H9 (cell line): ENCODE results near the gene TCF4. TPM values are rescaled to one million over a fixed set of nuclear protein-coding genes. Genes with fewer than 3 reads are reported as not detected.

Experiments used
- DNase-seq: peaks from one replicate; pipeline ENCODE4 v3.0.0-alpha.2; 2017
- H2AFZ ChIP-seq: one replicate; pipeline ENCODE4 v1.6.1; 2013; ENCODE audit warnings: mild to moderate bottlenecking, low read length, control low read depth, moderate library complexity
- H2AK5ac ChIP-seq: 2 replicates; pipeline ENCODE4 v1.6.1; 2013; ENCODE audit warnings: low read length, control low read depth, mixed read lengths; ENCODE audit not compliant: insufficient read length
- H2BK120ac ChIP-seq: one replicate; pipeline ENCODE4 v1.6.1; 2013; ENCODE audit warnings: low read depth, mild to moderate bottlenecking, low read length, control low read depth, inconsistent platforms; ENCODE audit not compliant: poor library complexity, severe bottlenecking
- H2BK12ac ChIP-seq: 2 replicates; pipeline ENCODE4 v1.6.1; 2013; ENCODE audit warnings: low read length, control low read depth, mixed read lengths, low read depth; ENCODE audit not compliant: insufficient read length
- H2BK15ac ChIP-seq: 2 replicates; pipeline ENCODE4 v1.6.1; 2013; ENCODE audit warnings: low read depth, low read length, control low read depth
- H2BK20ac ChIP-seq: one replicate; pipeline ENCODE4 v1.6.1; 2013; ENCODE audit warnings: low read depth, mild to moderate bottlenecking, low read length, control low read depth, inconsistent platforms; ENCODE audit not compliant: poor library complexity, severe bottlenecking
- H2BK5ac ChIP-seq: 2 replicates; pipeline ENCODE4 v1.6.1; 2013; ENCODE audit warnings: low read length, control low read depth, mixed read lengths; ENCODE audit not compliant: insufficient read length
- H3K14ac ChIP-seq: 2 replicates; pipeline ENCODE4 v1.6.1; 2013; ENCODE audit warnings: low read length, control low read depth; ENCODE audit not compliant: insufficient read depth
- H3K18ac ChIP-seq: 2 replicates; pipeline ENCODE4 v1.6.1; 2013; ENCODE audit warnings: low read depth, mild to moderate bottlenecking, mixed read lengths, low read length, control low read depth; ENCODE audit not compliant: insufficient read length
- H3K23ac ChIP-seq: 2 replicates; pipeline ENCODE4 v1.6.1; 2013; ENCODE audit warnings: low read length, control low read depth, mixed read lengths, low read depth; ENCODE audit not compliant: insufficient read length
- H3K23me2 ChIP-seq: 2 replicates; pipeline ENCODE4 v1.6.1; 2013; ENCODE audit warnings: low read depth, mild to moderate bottlenecking, mixed read lengths, low read length, control low read depth; ENCODE audit not compliant: insufficient read length, poor library complexity, severe bottlenecking
- H3K27ac ChIP-seq: 2 replicates; pipeline ENCODE4 v1.5.1; 2013; ENCODE audit warnings: low read length, control low read depth, mixed read lengths, low read depth; ENCODE audit not compliant: insufficient read length
- H3K27me3 ChIP-seq: 2 replicates; pipeline ENCODE4 v1.6.1; 2013; ENCODE audit warnings: low read length, control low read depth, inconsistent platforms; ENCODE audit not compliant: insufficient read depth
- H3K4ac ChIP-seq: 2 replicates; pipeline ENCODE4 v1.6.1; 2013; ENCODE audit warnings: low read depth, mild to moderate bottlenecking, control low read depth, inconsistent platforms, low read length, moderate library complexity
- H3K4me1 ChIP-seq: 2 replicates; pipeline ENCODE4 v1.6.1; 2013; ENCODE audit warnings: low read length, control low read depth, inconsistent platforms; ENCODE audit not compliant: insufficient read depth
- H3K4me2 ChIP-seq: 2 replicates; pipeline ENCODE4 v1.6.1; 2013; ENCODE audit warnings: low read length, control low read depth, mixed read lengths; ENCODE audit not compliant: insufficient read length, insufficient read depth
- H3K56ac ChIP-seq: 2 replicates; pipeline ENCODE4 v1.6.1; 2013; ENCODE audit warnings: low read depth, mild to moderate bottlenecking, mixed read lengths, low read length, control low read depth; ENCODE audit not compliant: insufficient read length
- H3K79me1 ChIP-seq: 2 replicates; pipeline ENCODE4 v1.6.1; 2013; ENCODE audit warnings: low read depth, mild to moderate bottlenecking, moderate library complexity, low read length, control low read depth, inconsistent platforms; ENCODE audit not compliant: insufficient read depth, poor library complexity, severe bottlenecking
- H3K79me2 ChIP-seq: 2 replicates; pipeline ENCODE4 v1.6.1; 2013; ENCODE audit warnings: low read length, control low read depth, inconsistent platforms; ENCODE audit not compliant: insufficient read depth
- H3K9ac ChIP-seq: 2 replicates; pipeline ENCODE4 v1.6.1; 2013; ENCODE audit warnings: low read length, control low read depth, mixed read lengths; ENCODE audit not compliant: insufficient read length; ENCODE audit errors: extremely low read depth
- H3K9me3 ChIP-seq: one replicate; pipeline ENCODE4 v1.6.1; 2013; ENCODE audit warnings: low read depth, low read length, inconsistent platforms; ENCODE audit not compliant: control insufficient read depth
- H3T11ph ChIP-seq: one replicate; pipeline ENCODE4 v1.6.1; 2013; ENCODE audit warnings: mild to moderate bottlenecking, low read length, control low read depth, inconsistent platforms
- H4K20me1 ChIP-seq: one replicate; pipeline ENCODE4 v1.6.1; 2013; ENCODE audit not compliant: control insufficient read depth, insufficient read length, insufficient read depth
- H4K5ac ChIP-seq: 2 replicates; pipeline ENCODE4 v1.6.1; 2013; ENCODE audit warnings: low read depth, mild to moderate bottlenecking, mixed read lengths, low read length, control low read depth; ENCODE audit not compliant: insufficient read length
- H4K8ac ChIP-seq: replicated peaks from 2 replicates; pipeline ENCODE4 v1.6.1; 2013; ENCODE audit warnings: low read length, control low read depth, mixed read lengths, low read depth; ENCODE audit not compliant: insufficient read length
- H4K91ac ChIP-seq: 2 replicates; pipeline ENCODE4 v1.6.1; 2013; ENCODE audit warnings: low read depth, mild to moderate bottlenecking, moderate library complexity, mixed read lengths, low read length, control low read depth; ENCODE audit not compliant: insufficient read length
- H3K27ac Mint-ChIP-seq, 3 experiments: 2 replicates in 2 of 3; 3 replicates in 1 of 3; pipeline ENCODE4 v1.8.0; 2020 to 2021; ENCODE audit warnings: mixed read lengths in 3 of 3, mild to moderate bottlenecking in 1 of 3, moderate library complexity in 1 of 3
- H3K27me3 Mint-ChIP-seq: 2 replicates; pipeline ENCODE4 v1.8.0; 2021; ENCODE audit warnings: low read depth, mild to moderate bottlenecking, moderate library complexity, mixed read lengths
- H3K36me3 Mint-ChIP-seq, 3 experiments: 2 replicates in 2 of 3; 3 replicates in 1 of 3; pipeline ENCODE4 v1.8.0; 2020 to 2021; ENCODE audit warnings: low read depth in 3 of 3, mixed read lengths in 3 of 3; ENCODE audit not compliant: insufficient read depth in 1 of 3
- H3K4me1 Mint-ChIP-seq, 2 experiments: 2 replicates each; pipeline ENCODE4 v1.8.0; 2020; ENCODE audit warnings: mixed read lengths in 2 of 2
- H3K4me3 Mint-ChIP-seq, 2 experiments: 2 replicates in 1 of 2; 3 replicates in 1 of 2; pipeline ENCODE4 v1.8.0; 2020 to 2021; ENCODE audit warnings: mild to moderate bottlenecking in 2 of 2, mixed read lengths in 2 of 2, moderate library complexity in 1 of 2
- H3K9me3 Mint-ChIP-seq, 2 experiments: 2 replicates in 1 of 2; 3 replicates in 1 of 2; pipeline ENCODE4 v1.8.0; 2020; ENCODE audit warnings: mild to moderate bottlenecking in 2 of 2, mixed read lengths in 2 of 2, moderate library complexity in 1 of 2
- CTCF ChIP-seq: fragments of 200-600 bp; sonication (generic); conservative IDR thresholded peaks from 3 replicates; pipeline ENCODE4 v1.8.0; 2021; ENCODE audit warnings: antibody characterized with exemption, mild to moderate bottlenecking
- total RNA-seq: library from RNA; stranded (reverse); gene quantifications from 2 replicates; pipeline ENCODE4 v1.2.1, GENCODE V29; 2021

The TCF4 gene
- total RNA-seq, 1 experiment from 2014 or later = 99.4 TPM

- no peak overlapping the region for H3K4me3 Mint-ChIP-seq
- no peak for DNase-seq
- Histone ChIP-seq H2BK5ac (no peak overlapping the region), H3K14ac (no peak overlapping the region), H3K9ac (no peak overlapping the region), H2AK5ac (no peak overlapping the region), H3K18ac (no peak overlapping the region), H4K91ac (no peak overlapping the region), H3K27ac (no peak overlapping the region), H4K5ac (no peak overlapping the region), H3K9me3 (no peaks in the 10 kb centered on the region), H3K4ac (no peak overlapping the region), H3K4me1 (no peaks in the 10 kb centered on the region; the same call in 1 of the 2 replicates), H2BK120ac (no peak overlapping the region), H3K56ac (no peak overlapping the region), H4K8ac (no peak overlapping the region), H3K4me2 (no peak overlapping the region), H3K23ac (no peak overlapping the region), H3K27me3 (no peaks in the 10 kb centered on the region), H4K20me1 (no peaks in the 10 kb centered on the region), H2BK20ac (no peak overlapping the region), H3K79me1 (peaks cover 10% of the 10 kb centered on the region), H2BK15ac (no peak overlapping the region), H2AFZ (no peak overlapping the region), H3K23me2 (no peaks in the 10 kb centered on the region), H2BK12ac (no peak overlapping the region), H3T11ph (no peak overlapping the region), H3K79me2 (peaks cover 6% of the 10 kb centered on the region; the same call in 1 of the 2 replicates)
- no peaks in the 10 kb centered on the region for H3K27me3 Mint-ChIP-seq
- H3K9me3 Mint-ChIP-seq = no peaks in the 10 kb centered on the region
- peak overlapping the region in 1 of 3 experiments; percentile 39; a peak in 2 of 7 replicates for H3K27ac Mint-ChIP-seq
- no peak for TF ChIP-seq CTCF
- H3K36me3 Mint-ChIP-seq = peaks cover 0 to 5% (median 2%) of the 10 kb centered on the region in 3 experiments; a peak in 2 of 7 replicates
- H3K4me1 Mint-ChIP-seq = peaks cover 33 to 35% of the 10 kb centered on the region in 2 experiments
These were observed 48.8 kb downstream of the TCF4 start for GRCh38 chr18:55539240-55539639.
